Activated T-cell treated with anti-CD3 and anti-CD28 coated beads, Interleukin-2, amount 50 U/mL, for 72 hours (primary cell): Measurements from ENCODE around the gene PCBP4. TPM values are rescaled to one million over a fixed set of nuclear protein-coding genes. Genes with fewer than 3 reads are reported as not detected.
A peak's percentile ranks its signal among the peaks of the same experiment; 100 is the strongest.

ENCODE experiments used
- ATAC-seq, 2 donors: fragments of 150-1000 bp; cut with Tn5 transposase; replicated peaks in 1 of 2; 2 replicates each; pipeline ENCODE4 v1.10.0; 2021; ENCODE audit warnings: moderate library complexity in 2 of 2, mild to moderate bottlenecking in 1 of 2
- DNase-seq, 2 donors: peaks; one replicate each; pipeline ENCODE4 v3.0.0; 2021 to 2022; ENCODE audit warnings: mixed read lengths in 1 of 2
- H3K27ac Mint-ChIP-seq: one replicate; pipeline ENCODE4 v1.8.0; 2022; ENCODE audit warnings: mild to moderate bottlenecking, moderate library complexity, mixed read lengths
- H3K27me3 Mint-ChIP-seq: one replicate; pipeline ENCODE4 v1.8.0; 2022; ENCODE audit warnings: low read depth, mixed read lengths
- H3K36me3 Mint-ChIP-seq, 2 donors: one replicate each; pipeline ENCODE4 v1.8.0; 2022; ENCODE audit warnings: mixed read lengths in 2 of 2, mild to moderate bottlenecking in 1 of 2; ENCODE audit not compliant: insufficient read depth in 2 of 2
- H3K4me1 Mint-ChIP-seq: one replicate; pipeline ENCODE4 v1.8.0; 2022; ENCODE audit warnings: low read depth, mixed read lengths
- H3K4me3 Mint-ChIP-seq, 2 donors: one replicate each; pipeline ENCODE4 v1.8.0; 2022; ENCODE audit warnings: mild to moderate bottlenecking in 2 of 2, mixed read lengths in 2 of 2, moderate library complexity in 2 of 2
- H3K9me3 Mint-ChIP-seq, 2 donors: one replicate each; pipeline ENCODE4 v1.8.0; 2022; ENCODE audit warnings: mixed read lengths in 2 of 2
- total RNA-seq, 2 donors: library from RNA; stranded (reverse); gene quantifications; one replicate each; pipeline ENCODE4 v1.2.3, GENCODE V29; 2022

PCBP4 gene
- total RNA-seq, 2 donors from 2014 or later: 23.3 to 27.4 TPM

GRCh38 chr3:51953445-51953844, 13.8 kb downstream of the PCBP4 start:
- Mint-ChIP-seq H3K4me1 (no peaks in the 10 kb centered on the region), H3K4me3 (peak overlapping the region in 1 of 2 donors; percentile 4), H3K27ac (no peak overlapping the region), H3K9me3 (no peaks in the 10 kb centered on the region), H3K36me3 (peaks cover 0 to 2% of the 10 kb centered on the region in 2 donors), H3K27me3 (peaks cover 27% of the 10 kb centered on the region)
- ATAC-seq (no peak), DNase-seq (no peak)

- H3K4me1 Mint-ChIP-seq: no peaks in the 10 kb centered on the region
- H3K36me3 Mint-ChIP-seq: no peaks in the 10 kb centered on the region
- ATAC-seq: no peak
- H3K9me3 Mint-ChIP-seq: no peaks in the 10 kb centered on the region
- H3K4me3 Mint-ChIP-seq: no peak overlapping the region
- DNase-seq: no peak
- H3K27me3 Mint-ChIP-seq: peaks cover 27% of the 10 kb centered on the region
- H3K27ac Mint-ChIP-seq: no peak overlapping the region
These were observed 16.4 kb downstream of the PCBP4 start for GRCh38 chr3:51950899-51951298.

GRCh38 chr3:51949121-51949520, 18.1 kb downstream of the PCBP4 start:
- no peaks in the 10 kb centered on the region for H3K9me3 Mint-ChIP-seq

GRCh38 chr3:51948016-51948580, 19.2 kb downstream of the PCBP4 start:
- no peak overlapping the region for H3K4me3 Mint-ChIP-seq
- peaks cover 2% of the 10 kb centered on the region for H3K4me1 Mint-ChIP-seq
- peaks cover 4% of the 10 kb centered on the region for H3K27me3 Mint-ChIP-seq
- no peaks in the 10 kb centered on the region for H3K36me3 Mint-ChIP-seq
- DNase-seq (no peak), ATAC-seq (no peak)
- H3K9me3 Mint-ChIP-seq: no peaks in the 10 kb centered on the region
- no peak overlapping the region for H3K27ac Mint-ChIP-seq

More at GRCh38 chr3:51949121-51949520, 18.1 kb downstream of the PCBP4 start:
- H3K4me1 Mint-ChIP-seq: no peaks in the 10 kb centered on the region
- H3K36me3 Mint-ChIP-seq: no peaks in the 10 kb centered on the region
- H3K4me3 Mint-ChIP-seq: no peak overlapping the region
- ATAC-seq (no peak), DNase-seq (no peak)
- H3K27me3 Mint-ChIP-seq: peaks cover 14% of the 10 kb centered on the region
- H3K27ac Mint-ChIP-seq: no peak overlapping the region

GRCh38 chr3:51947215-51947900, 19.9 kb downstream of the PCBP4 start:
- H3K27ac Mint-ChIP-seq: no peak overlapping the region
- H3K9me3 Mint-ChIP-seq: no peaks in the 10 kb centered on the region
- peaks cover 6% of the 10 kb centered on the region for H3K4me1 Mint-ChIP-seq
- no peak for ATAC-seq
- H3K36me3 Mint-ChIP-seq: no peaks in the 10 kb centered on the region
- no peak overlapping the region for H3K4me3 Mint-ChIP-seq
- DNase-seq: no peak
- no peaks in the 10 kb centered on the region for H3K27me3 Mint-ChIP-seq

GRCh38 chr3:51946796-51947195, 20.5 kb downstream of the PCBP4 start:
- Mint-ChIP-seq H3K4me1 (peaks cover 6% of the 10 kb centered on the region), H3K27ac (no peak overlapping the region), H3K9me3 (no peaks in the 10 kb centered on the region), H3K27me3 (no peaks in the 10 kb centered on the region), H3K36me3 (no peaks in the 10 kb centered on the region), H3K4me3 (no peak overlapping the region)
- ATAC-seq: no peak
- no peak for DNase-seq

- H3K4me1 Mint-ChIP-seq: peaks cover 9% of the 10 kb centered on the region
- no peak overlapping the region for H3K4me3 Mint-ChIP-seq
- H3K27me3 Mint-ChIP-seq: no peaks in the 10 kb centered on the region
- no peaks in the 10 kb centered on the region for H3K36me3 Mint-ChIP-seq
- DNase-seq (no peak), ATAC-seq (no peak)
- no peaks in the 10 kb centered on the region for H3K9me3 Mint-ChIP-seq
- peak overlapping the region; percentile 75 for H3K27ac Mint-ChIP-seq
These were observed 21.1 kb downstream of the PCBP4 start for GRCh38 chr3:51945926-51946705.

- Mint-ChIP-seq H3K4me1 (peaks cover 18% of the 10 kb centered on the region), H3K4me3 (no peak overlapping the region), H3K27ac (no peak overlapping the region), H3K9me3 (no peaks in the 10 kb centered on the region), H3K27me3 (no peaks in the 10 kb centered on the region), H3K36me3 (no peaks in the 10 kb centered on the region)
- DNase-seq: no peak
- no peak for ATAC-seq
These were observed 22.0 kb downstream of the PCBP4 start for GRCh38 chr3:51945031-51945840.

- H3K9me3 Mint-ChIP-seq: no peaks in the 10 kb centered on the region
- peaks cover 25% of the 10 kb centered on the region for H3K4me1 Mint-ChIP-seq
- H3K36me3 Mint-ChIP-seq: no peaks in the 10 kb centered on the region
- DNase-seq: no peak
- H3K4me3 Mint-ChIP-seq: no peak overlapping the region
- no peak overlapping the region for H3K27ac Mint-ChIP-seq
- H3K27me3 Mint-ChIP-seq: no peaks in the 10 kb centered on the region
- no peak for ATAC-seq
These were observed 22.7 kb downstream of the PCBP4 start for GRCh38 chr3:51944451-51945021.

GRCh38 chr3:51943451-51944391, 23.5 kb downstream of the PCBP4 start:
- Mint-ChIP-seq H3K4me3 (no peak overlapping the region), H3K4me1 (peaks cover 32% of the 10 kb centered on the region), H3K27ac (no peak overlapping the region), H3K9me3 (no peaks in the 10 kb centered on the region), H3K27me3 (no peaks in the 10 kb centered on the region), H3K36me3 (no peaks in the 10 kb centered on the region)
- ATAC-seq: no peak
- DNase-seq: no peak

GRCh38 chr3:51942603-51943450, 24.4 kb downstream of the PCBP4 start:
- Mint-ChIP-seq H3K4me1 (peaks cover 39% of the 10 kb centered on the region), H3K4me3 (peak overlapping the region; percentile 69 to 80), H3K27ac (peak overlapping the region; percentile 83), H3K27me3 (no peaks in the 10 kb centered on the region), H3K9me3 (no peaks in the 10 kb centered on the region), H3K36me3 (no peaks in the 10 kb centered on the region)
- ATAC-seq (peak in 1 of 2 donors; percentile 27), DNase-seq (peak; percentile 67 to 68)
